WERI-Rb-1 (cell line): Measurements from ENCODE around the gene COQ8B.

ENCODE experiments used
- DNase-seq: peaks from one replicate; pipeline ENCODE4 v3.0.0-alpha.2; 2020
- H3K27ac ChIP-seq: fragments of 250-450 bp; sonication (Bioruptor Pico); 2 replicates; pipeline ENCODE4 v1.5.1; 2020; ENCODE audit warnings: mild to moderate bottlenecking, moderate library complexity
- H3K27me3 ChIP-seq: fragments of 250-450 bp; sonication (Bioruptor Pico); 2 replicates; pipeline ENCODE4 v1.5.1; 2021; ENCODE audit warnings: mild to moderate bottlenecking, low read depth, moderate library complexity; ENCODE audit not compliant: insufficient read depth, severe bottlenecking
- H3K36me3 ChIP-seq: fragments of 250-450 bp; sonication (Bioruptor Pico); 2 replicates; pipeline ENCODE4 v1.5.1; 2020; ENCODE audit warnings: mild to moderate bottlenecking, moderate library complexity
- H3K4me3 ChIP-seq: 2 replicates; pipeline ENCODE4 v1.5.1; 2011; ENCODE audit warnings: low read depth, mild to moderate bottlenecking, control low read depth, low read length
- H3K9me3 ChIP-seq: fragments of 250-450 bp; sonication (Bioruptor Pico); 2 replicates; pipeline ENCODE4 v1.5.1; 2021; ENCODE audit warnings: mild to moderate bottlenecking, moderate library complexity; ENCODE audit not compliant: severe bottlenecking
- TF ChIP-seq, protein P1 (sequence below): IDR thresholded peaks from 2 replicates; pipeline ENCODE4 v1.5.1; 2011; ENCODE audit warnings: low read depth, mild to moderate bottlenecking, control low read depth, inconsistent platforms, low read length

COQ8B gene

DNA sequence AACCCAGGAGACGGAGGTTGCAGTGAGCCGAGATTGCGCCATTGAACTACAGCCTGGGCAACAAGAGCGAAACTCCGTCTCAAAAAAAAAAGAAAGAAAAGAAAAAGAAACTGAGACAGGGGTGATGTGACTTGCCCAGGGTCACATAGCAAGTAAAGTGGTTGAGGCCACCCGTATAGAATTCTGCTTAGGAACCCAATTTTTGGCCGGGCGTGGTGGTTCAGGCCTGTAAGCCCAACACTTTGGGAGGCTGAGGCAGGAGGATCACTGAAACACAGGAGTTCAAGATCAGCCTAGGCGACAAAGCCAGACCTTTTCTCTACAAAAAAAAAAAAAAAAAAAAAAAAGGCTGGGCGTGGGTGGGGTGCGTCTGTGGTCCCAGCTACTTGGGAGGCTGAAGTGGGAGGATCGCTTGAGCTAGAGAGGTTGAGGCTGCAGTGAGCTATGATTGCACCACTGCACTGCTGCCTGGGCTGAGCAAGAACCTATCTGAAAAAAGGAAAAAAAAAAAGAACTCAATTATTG, 35.6 kb upstream of the COQ8B start:
- TF ChIP-seq, protein P1, sequence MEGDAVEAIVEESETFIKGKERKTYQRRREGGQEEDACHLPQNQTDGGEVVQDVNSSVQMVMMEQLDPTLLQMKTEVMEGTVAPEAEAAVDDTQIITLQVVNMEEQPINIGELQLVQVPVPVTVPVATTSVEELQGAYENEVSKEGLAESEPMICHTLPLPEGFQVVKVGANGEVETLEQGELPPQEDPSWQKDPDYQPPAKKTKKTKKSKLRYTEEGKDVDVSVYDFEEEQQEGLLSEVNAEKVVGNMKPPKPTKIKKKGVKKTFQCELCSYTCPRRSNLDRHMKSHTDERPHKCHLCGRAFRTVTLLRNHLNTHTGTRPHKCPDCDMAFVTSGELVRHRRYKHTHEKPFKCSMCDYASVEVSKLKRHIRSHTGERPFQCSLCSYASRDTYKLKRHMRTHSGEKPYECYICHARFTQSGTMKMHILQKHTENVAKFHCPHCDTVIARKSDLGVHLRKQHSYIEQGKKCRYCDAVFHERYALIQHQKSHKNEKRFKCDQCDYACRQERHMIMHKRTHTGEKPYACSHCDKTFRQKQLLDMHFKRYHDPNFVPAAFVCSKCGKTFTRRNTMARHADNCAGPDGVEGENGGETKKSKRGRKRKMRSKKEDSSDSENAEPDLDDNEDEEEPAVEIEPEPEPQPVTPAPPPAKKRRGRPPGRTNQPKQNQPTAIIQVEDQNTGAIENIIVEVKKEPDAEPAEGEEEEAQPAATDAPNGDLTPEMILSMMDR: no peak
- H3K36me3 ChIP-seq: peaks cover 48% of the 10 kb centered on the region
- no peaks in the 10 kb centered on the region for H3K27me3 ChIP-seq
- H3K27ac ChIP-seq: peak overlapping the region; percentile 100; the same call in 1 of the 2 replicates
- DNase-seq: no peak
- peak overlapping the region; percentile 98; the same call in 1 of the 2 replicates for H3K4me3 ChIP-seq
- H3K9me3 ChIP-seq: no peaks in the 10 kb centered on the region

DNA sequence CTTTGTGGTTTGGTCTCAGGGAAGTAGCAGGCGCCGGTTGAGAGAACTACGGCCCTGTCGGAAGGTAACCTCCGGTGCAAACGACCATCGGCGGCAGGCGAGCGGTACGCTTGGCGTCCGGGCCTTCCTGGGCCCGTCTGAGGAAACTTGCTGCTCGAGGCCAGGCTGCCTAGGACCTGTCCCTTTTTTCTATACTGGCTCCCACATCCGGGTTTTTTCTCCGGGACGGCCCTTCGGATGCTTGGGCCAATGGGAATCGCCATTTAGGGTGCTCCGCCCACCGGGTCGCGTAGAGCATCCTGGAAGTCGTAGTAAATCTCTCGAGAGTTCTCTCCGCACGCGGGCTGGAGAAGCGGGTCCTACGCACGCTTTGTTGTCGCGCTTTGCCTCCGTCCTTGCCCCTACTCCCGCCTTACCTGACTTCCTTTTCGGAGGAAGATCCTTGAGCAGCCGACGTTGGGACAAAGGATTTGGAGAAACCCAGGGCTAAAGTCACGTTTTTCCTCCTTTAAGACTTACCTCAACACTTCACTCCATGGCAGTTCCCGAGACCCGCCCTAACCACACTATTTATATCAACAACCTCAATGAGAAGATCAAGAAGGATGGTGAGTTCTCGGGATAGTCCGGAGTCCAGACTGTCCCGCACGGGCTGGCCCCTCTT, 34.3 kb upstream of the COQ8B start, which contains the start of gene SNRPA:
TSS of gene SNRPA (plus strand) at position 330 of the 664 bp plus-strand sequence. CDS start at position 536, 206 bp downstream.
- Histone ChIP-seq H3K36me3 (peaks cover 35% of the 10 kb centered on the region), H3K4me3 (peak within 1 kb of the TSS; percentile 98), H3K27me3 (no peaks in the 10 kb centered on the region), H3K27ac (peak within 1 kb of the TSS; percentile 100), H3K9me3 (no peaks in the 10 kb centered on the region)
- TF ChIP-seq, protein P1: no peak
- peak; percentile 97 for DNase-seq

DNA sequence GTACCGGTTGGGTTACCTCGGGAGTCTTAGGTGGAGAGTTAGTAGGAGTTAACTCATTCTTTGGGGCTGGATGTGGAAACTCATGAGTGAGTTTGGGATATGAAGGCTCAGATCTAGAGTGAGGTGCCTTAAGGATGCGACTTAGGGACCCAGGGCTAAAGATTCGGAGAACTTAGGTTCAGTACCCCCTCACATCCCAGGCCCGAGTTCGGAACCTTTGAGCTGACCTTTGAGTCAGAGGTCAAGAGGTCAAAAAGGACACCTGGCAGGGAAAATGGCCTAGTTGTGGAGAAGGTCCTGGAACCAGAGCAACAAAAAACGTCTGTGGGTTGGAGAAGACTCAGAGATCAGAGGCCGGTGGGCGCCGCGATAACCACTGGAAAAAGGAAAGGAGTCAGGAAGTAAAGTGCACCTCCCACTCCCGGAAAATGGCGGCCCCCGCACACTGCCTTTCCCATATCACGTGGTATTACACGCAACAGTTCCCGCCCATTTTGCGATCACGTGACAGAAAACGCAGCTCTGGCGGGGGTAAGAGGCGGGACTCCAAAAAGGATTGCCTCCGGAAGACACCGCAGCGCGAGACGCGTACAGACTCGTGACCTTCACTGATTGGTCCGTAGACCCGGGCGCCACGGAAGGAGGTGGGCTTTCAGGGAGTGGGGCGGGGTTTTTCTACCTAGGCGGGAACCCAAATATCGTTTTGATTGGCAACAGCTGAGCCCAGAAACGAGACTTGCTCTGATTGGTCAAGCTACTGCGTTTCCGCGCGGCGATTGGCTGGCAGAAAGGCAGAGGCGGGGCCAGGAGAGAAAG, 33.6 kb upstream of the COQ8B start, which contains the start of gene ACTMAP:
TSS of gene ACTMAP (minus strand) at position 420 of the 816 bp plus-strand sequence. CDS start 674 bp downstream, outside the sequence.
- peak within 1 kb of the TSS; percentile 100 for H3K27ac ChIP-seq
- H3K27me3 ChIP-seq: no peaks in the 10 kb centered on the region
- H3K9me3 ChIP-seq: no peaks in the 10 kb centered on the region
- H3K36me3 ChIP-seq: peaks cover 27% of the 10 kb centered on the region
- TF ChIP-seq, protein P1: no peak
- H3K4me3 ChIP-seq: peak within 1 kb of the TSS; percentile 98
- DNase-seq: peak; percentile 100

DNA sequence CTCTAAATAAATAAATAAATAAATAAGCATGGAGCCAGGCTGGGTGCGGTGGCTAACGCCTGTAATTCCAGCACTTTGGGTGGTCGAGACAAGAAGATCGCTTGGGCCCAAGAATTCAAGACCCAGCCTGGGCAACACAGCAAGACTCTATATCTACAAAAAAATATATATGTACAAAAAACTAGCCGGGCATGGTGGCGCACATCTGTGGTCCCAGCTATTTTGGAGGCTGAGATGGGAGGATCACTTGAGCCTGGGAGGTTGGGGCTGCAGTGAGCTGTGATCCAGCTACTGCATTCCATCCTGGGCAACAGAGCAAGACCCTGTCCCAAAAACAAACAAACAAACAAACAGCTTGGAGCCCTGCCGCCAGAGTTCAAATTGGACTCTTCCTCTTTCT, 30.9 kb upstream of the COQ8B start:
- Histone ChIP-seq H3K27me3 (no peaks in the 10 kb centered on the region), H3K36me3 (peaks cover 9% of the 10 kb centered on the region), H3K27ac (no peak overlapping the region), H3K9me3 (no peaks in the 10 kb centered on the region), H3K4me3 (no peak overlapping the region)
- TF ChIP-seq, protein P1: no peak
- DNase-seq: no peak

DNA sequence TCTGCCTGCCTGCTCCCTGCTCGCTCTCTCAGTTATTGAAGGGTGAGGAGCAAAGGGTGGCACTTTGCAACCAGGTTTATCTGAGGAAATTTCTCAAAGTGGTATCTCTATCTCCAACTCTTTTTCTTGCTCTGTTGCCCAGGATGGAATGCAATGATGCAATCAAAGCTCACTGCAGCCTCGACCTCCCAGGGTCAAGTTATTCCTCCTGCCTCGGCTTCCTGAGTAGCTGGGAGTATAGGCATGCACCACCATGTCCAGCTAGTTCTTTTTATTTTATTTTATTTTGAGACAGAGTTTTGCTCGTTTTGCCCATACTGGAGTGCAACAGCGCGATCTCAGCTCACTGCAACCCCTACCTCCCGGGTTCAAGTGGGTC, 28.7 kb upstream of the COQ8B start:
- DNase-seq: no peak
- Histone ChIP-seq H3K4me3 (no peak overlapping the region), H3K27ac (peak overlapping the region; percentile 27), H3K9me3 (no peaks in the 10 kb centered on the region), H3K36me3 (no peaks in the 10 kb centered on the region), H3K27me3 (no peaks in the 10 kb centered on the region)
- TF ChIP-seq, protein P1: no peak
